Liver (tissue), 9 donors: ENCODE data around the gene BFSP2. TPM values are rescaled to one million over a fixed set of nuclear protein-coding genes. Genes with fewer than 3 reads are reported as not detected.

Experiments used
- DNase-seq: peaks from one replicate; pipeline ENCODE4 v3.0.0-alpha.2; 2017; ENCODE audit warnings: low spot score
- H3K27ac ChIP-seq, 2 donors: one replicate each; pipeline ENCODE4 v1.7.0; 2013; ENCODE audit warnings: inconsistent platforms in 2 of 2, low read length in 2 of 2, control low read depth in 1 of 2, low read depth in 1 of 2, mild to moderate bottlenecking in 1 of 2
- H3K27me3 ChIP-seq, 4 donors: one replicate each; pipeline versions ENCODE4 v1.6.1 to v1.7.0; 2013; ENCODE audit warnings: low read length in 3 of 4, inconsistent platforms in 1 of 4, mild to moderate bottlenecking in 1 of 4, moderate library complexity in 1 of 4; ENCODE audit not compliant: control insufficient read depth in 4 of 4, insufficient read depth in 4 of 4
- H3K36me3 ChIP-seq, 4 donors: one replicate each; pipeline versions ENCODE4 v1.6.1 to v1.7.0; 2013; ENCODE audit warnings: low read length in 3 of 4, mild to moderate bottlenecking in 3 of 4, low read depth in 1 of 4, moderate library complexity in 1 of 4; ENCODE audit not compliant: control insufficient read depth in 4 of 4, insufficient read depth in 3 of 4
- H3K4me1 ChIP-seq, 4 donors: one replicate each; pipeline versions ENCODE4 v1.6.1 to v1.7.0; 2013; ENCODE audit warnings: low read length in 3 of 4, mild to moderate bottlenecking in 3 of 4, moderate library complexity in 1 of 4; ENCODE audit not compliant: control insufficient read depth in 4 of 4, insufficient read depth in 4 of 4
- H3K4me3 ChIP-seq, 3 donors: one replicate each; pipeline versions ENCODE4 v1.6.1 to v1.7.0; 2013; ENCODE audit warnings: low read length in 3 of 3, control low read depth in 1 of 3, low read depth in 1 of 3, mild to moderate bottlenecking in 1 of 3
- H3K9ac ChIP-seq, 2 donors: one replicate each; pipeline ENCODE4 v1.7.0; 2013; ENCODE audit warnings: low read length in 2 of 2, mild to moderate bottlenecking in 2 of 2, moderate library complexity in 2 of 2, control low read depth in 1 of 2, low read depth in 1 of 2
- H3K9me3 ChIP-seq, 4 donors: one replicate each; pipeline versions ENCODE4 v1.6.1 to v1.7.0; 2013; ENCODE audit warnings: low read length in 3 of 4; ENCODE audit not compliant: control insufficient read depth in 4 of 4
- EGR1 ChIP-seq, 2 donors: IDR thresholded peaks; 2 replicates each; pipeline ENCODE4 v1.6.1; 2016 to 2018; ENCODE audit warnings: antibody characterized with exemption in 2 of 2, low read depth in 2 of 2
- FOXA1 ChIP-seq: IDR thresholded peaks from 2 replicates; pipeline ENCODE4 v1.6.1; 2016; ENCODE audit warnings: antibody characterized with exemption
- FOXA2 ChIP-seq: IDR thresholded peaks from 2 replicates; pipeline ENCODE4 v1.6.1; 2016; ENCODE audit warnings: antibody characterized with exemption
- HNF4A ChIP-seq, 2 donors: conservative IDR thresholded peaks; 2 replicates each; pipeline ENCODE4 v1.6.1; 2016; ENCODE audit warnings: antibody characterized with exemption in 2 of 2, mild to moderate bottlenecking in 2 of 2
- JUND ChIP-seq, 2 donors: IDR thresholded peaks; 2 replicates each; pipeline ENCODE4 v1.6.1; 2016; ENCODE audit warnings: antibody characterized with exemption in 2 of 2
- MAX ChIP-seq: IDR thresholded peaks from 2 replicates; pipeline ENCODE4 v1.6.1; 2016; ENCODE audit warnings: antibody characterized with exemption
- NR2F2 ChIP-seq: IDR thresholded peaks from 2 replicates; pipeline ENCODE4 v1.6.1; 2016; ENCODE audit warnings: antibody characterized with exemption
- RAD21 ChIP-seq, 2 donors: IDR thresholded peaks; 2 replicates each; pipeline ENCODE4 v1.6.1; 2016; ENCODE audit warnings: antibody characterized with exemption in 2 of 2, mild to moderate bottlenecking in 2 of 2
- REST ChIP-seq: IDR thresholded peaks from 2 replicates; pipeline ENCODE4 v1.6.1; 2016; ENCODE audit warnings: antibody characterized with exemption, mild to moderate bottlenecking
- RXRA ChIP-seq, 2 donors: IDR thresholded peaks; 2 replicates each; pipeline ENCODE4 v1.6.1; 2017 to 2018; ENCODE audit warnings: antibody characterized with exemption in 2 of 2, mild to moderate bottlenecking in 1 of 2
- SP1 ChIP-seq: IDR thresholded peaks from 2 replicates; pipeline ENCODE4 v1.6.1; 2018; ENCODE audit warnings: antibody characterized with exemption, mild to moderate bottlenecking
- TAF1 ChIP-seq: conservative IDR thresholded peaks from 2 replicates; pipeline ENCODE4 v1.6.1; 2016; ENCODE audit warnings: antibody characterized with exemption, mild to moderate bottlenecking
- YY1 ChIP-seq: IDR thresholded peaks from 2 replicates; pipeline ENCODE4 v1.6.1; 2016; ENCODE audit warnings: antibody characterized with exemption, mild to moderate bottlenecking
- WGBS: extraction: QIAGEN DNeasy Blood & Tissue Kit; methylation state at CpG from one replicate; pipeline ENCODE4 v1.1.7; 2013; 5-methylcytosine and 5-hydroxymethylcytosine counted together
- polyA plus RNA-seq, 2 donors: library from polyadenylated mRNA; stranded (reverse) in 1 of 2; unstranded in 1 of 2; fragments of 200-250 nt in 1 of 2; fragments of >200 nt in 1 of 2; fragmentation: Nextera tagmentation in 1 of 2; extraction: Ambion mirVana in 1 of 2; gene quantifications; one replicate each; pipeline versions ENCODE4 v1.2.1 to v1.2.3, GENCODE V29; 2013 to 2015
- total RNA-seq, 2 donors: library from RNA; depleted of rRNA; stranded (reverse); fragments of >200 nt; gene quantifications; one replicate each; pipeline ENCODE4 v1.2.3, GENCODE V29; 2014
- TF ChIP-seq, protein P1 (sequence below): IDR thresholded peaks from 2 replicates; pipeline ENCODE4 v1.6.1; 2016; ENCODE audit warnings: antibody characterized with exemption
- TF ChIP-seq, protein P2 (sequence below): fragments of 150-350 bp; IDR thresholded peaks from 2 replicates; pipeline ENCODE4 v1.5.1; 2017; ENCODE audit warnings: improper control_type of control experiment, low read depth, low read length; ENCODE audit not compliant: missing input control
- donor health status: healthy.
- donor health status: healthy.
- donor health status: healthy.
- donor health status: healthy.
- donor health status: healthy.

BFSP2 gene
- total and polyA plus RNA-seq, 4 donors = 0.42 TPM; not detected in 3

- Histone ChIP-seq H3K27me3 (no peaks in the 10 kb centered on the region), H3K27ac (no peak overlapping the region), H3K4me3 (no peak overlapping the region), H3K4me1 (peaks cover 2 to 18% (median 14%) of the 10 kb centered on the region in 4 donors), H3K9ac (no peak overlapping the region), H3K9me3 (no peaks in the 10 kb centered on the region), H3K36me3 (no peaks in the 10 kb centered on the region)
- no peak for DNase-seq
- 22% methylated on average over 4 of the region's 4 CpGs for WGBS
- no peak for TF ChIP-seq FOXA1
- peak; percentile 15 for TF ChIP-seq SP1
- peak in 1 of 2 donors; percentile 19 for TF ChIP-seq JUND (IDR thresholded peaks at IDR 0.05)
- peak in 1 of 2 donors; percentile 27 for TF ChIP-seq RXRA (IDR thresholded peaks at IDR 0.05)
- TF ChIP-seq HNF4A (conservative IDR thresholded peaks at IDR 0.05) = peak; percentile 73
Measured at GRCh38 chr3:133381346-133382109, 18.3 kb upstream of the BFSP2 start.

- Histone ChIP-seq H3K27me3 (no peaks in the 10 kb centered on the region), H3K9ac (no peak overlapping the region), H3K27ac (no peak overlapping the region), H3K4me3 (no peak overlapping the region), H3K9me3 (no peaks in the 10 kb centered on the region), H3K36me3 (no peaks in the 10 kb centered on the region), H3K4me1 (peaks cover 2 to 18% (median 14%) of the 10 kb centered on the region in 4 donors)
- 85% methylated on average over 3 of the region's 3 CpGs for WGBS
- TF ChIP-seq, protein P1, sequence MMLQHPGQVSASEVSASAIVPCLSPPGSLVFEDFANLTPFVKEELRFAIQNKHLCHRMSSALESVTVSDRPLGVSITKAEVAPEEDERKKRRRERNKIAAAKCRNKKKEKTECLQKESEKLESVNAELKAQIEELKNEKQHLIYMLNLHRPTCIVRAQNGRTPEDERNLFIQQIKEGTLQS = no peak
- TF ChIP-seq JUND (IDR thresholded peaks at IDR 0.05) (no peak), MAX (no peak), SP1 (no peak), FOXA1 (no peak), RAD21 (IDR thresholded peaks at IDR 0.05) (no peak), NR2F2 (no peak), REST (no peak), TAF1 (no peak), FOXA2 (no peak), HNF4A (conservative IDR thresholded peaks at IDR 0.05) (no peak), EGR1 (IDR thresholded peaks at IDR 0.05; ENCODE audit: low read depth in 2 of 2) (no peak), YY1 (no peak)
- TF ChIP-seq, protein P2, sequence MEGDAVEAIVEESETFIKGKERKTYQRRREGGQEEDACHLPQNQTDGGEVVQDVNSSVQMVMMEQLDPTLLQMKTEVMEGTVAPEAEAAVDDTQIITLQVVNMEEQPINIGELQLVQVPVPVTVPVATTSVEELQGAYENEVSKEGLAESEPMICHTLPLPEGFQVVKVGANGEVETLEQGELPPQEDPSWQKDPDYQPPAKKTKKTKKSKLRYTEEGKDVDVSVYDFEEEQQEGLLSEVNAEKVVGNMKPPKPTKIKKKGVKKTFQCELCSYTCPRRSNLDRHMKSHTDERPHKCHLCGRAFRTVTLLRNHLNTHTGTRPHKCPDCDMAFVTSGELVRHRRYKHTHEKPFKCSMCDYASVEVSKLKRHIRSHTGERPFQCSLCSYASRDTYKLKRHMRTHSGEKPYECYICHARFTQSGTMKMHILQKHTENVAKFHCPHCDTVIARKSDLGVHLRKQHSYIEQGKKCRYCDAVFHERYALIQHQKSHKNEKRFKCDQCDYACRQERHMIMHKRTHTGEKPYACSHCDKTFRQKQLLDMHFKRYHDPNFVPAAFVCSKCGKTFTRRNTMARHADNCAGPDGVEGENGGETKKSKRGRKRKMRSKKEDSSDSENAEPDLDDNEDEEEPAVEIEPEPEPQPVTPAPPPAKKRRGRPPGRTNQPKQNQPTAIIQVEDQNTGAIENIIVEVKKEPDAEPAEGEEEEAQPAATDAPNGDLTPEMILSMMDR = no peak
- DNase-seq = no peak
Measured at GRCh38 chr3:133383175-133383574, 16.7 kb upstream of the BFSP2 start.
